Activated T-cell treated with anti-CD3 and anti-CD28 coated beads for 24 hours (primary cell): ENCODE data around the gene MRFAP1L1.
"Not testable (repeated sequence)": the region's sequence is repeated elsewhere in the genome, so short reads cannot be mapped to it uniquely, and the experiment has no call there.

Experiments
- DNase-seq: peaks from one replicate; pipeline ENCODE4 v3.0.0-alpha.2; 2020; ENCODE audit warnings: low read depth

MRFAP1L1 gene

DNA sequence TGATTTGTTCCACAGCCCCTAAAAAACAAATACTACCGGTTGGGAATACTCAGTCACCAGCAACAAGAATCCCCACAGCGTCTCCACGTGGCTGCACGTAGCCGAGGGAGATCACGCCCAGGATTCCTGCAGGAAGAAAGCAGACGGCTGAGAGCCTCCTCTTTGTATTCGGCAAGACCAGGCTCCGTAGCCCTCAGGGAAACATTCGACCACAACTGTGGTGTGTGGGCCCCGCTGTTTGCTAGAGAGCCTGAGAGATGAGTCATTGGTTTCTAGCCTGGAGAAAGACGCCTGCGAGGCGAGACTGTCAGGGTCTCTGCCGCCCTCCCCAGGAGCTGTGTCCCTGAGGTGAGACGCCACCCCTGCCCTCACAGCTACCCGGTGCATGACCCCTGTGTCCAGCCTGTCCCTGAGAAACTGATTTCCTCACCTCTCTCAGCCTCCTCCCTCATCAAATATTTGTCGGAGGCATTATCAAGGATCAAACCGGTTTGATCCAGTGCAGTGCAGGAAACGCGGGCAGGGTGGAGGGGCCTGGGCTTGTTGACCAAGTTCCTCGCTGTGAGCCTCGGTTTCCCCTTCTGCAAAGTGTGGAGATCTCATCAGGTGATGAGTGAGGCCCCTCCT, 20.7 kb downstream of the MRFAP1L1 start:
- DNase-seq, result peak; percentile 70

GRCh38 chr4:6687947-6688878, 21.5 kb downstream of the MRFAP1L1 start:
- no peak for DNase-seq

DNA sequence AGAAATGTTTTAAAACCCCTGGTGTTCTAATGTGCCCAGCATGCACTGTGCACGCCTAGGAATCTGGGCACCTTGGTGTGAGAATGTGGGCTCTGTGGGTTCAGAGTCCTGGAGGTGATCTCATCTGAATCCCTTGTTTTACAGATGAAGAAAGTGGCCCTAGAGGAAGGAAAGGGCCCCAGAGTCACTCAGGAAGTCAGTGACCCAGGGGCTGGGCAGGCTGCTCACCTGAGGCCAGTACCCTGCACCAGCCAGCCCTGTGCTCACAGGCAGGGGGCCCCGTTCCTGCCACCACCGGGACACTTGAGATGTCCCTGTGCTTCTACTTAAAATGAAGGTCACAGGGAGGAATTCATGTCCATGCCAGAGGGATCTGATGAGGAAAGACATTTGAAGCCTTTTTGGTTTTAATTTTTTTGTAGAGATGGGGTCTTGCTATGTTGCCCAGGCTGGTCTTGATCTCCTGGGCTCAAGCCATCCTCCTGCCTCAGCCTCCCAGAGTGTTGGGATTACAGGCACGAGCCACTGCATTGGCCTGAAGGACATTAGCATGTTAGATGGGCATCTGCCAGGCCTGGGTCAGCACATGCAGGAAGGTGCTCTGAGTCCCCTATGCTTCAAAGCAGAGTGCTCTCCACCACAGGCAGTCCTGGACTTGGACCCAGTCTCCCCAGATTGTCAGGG, 23.4 kb downstream of the MRFAP1L1 start:
- DNase-seq, result no peak

DNA sequence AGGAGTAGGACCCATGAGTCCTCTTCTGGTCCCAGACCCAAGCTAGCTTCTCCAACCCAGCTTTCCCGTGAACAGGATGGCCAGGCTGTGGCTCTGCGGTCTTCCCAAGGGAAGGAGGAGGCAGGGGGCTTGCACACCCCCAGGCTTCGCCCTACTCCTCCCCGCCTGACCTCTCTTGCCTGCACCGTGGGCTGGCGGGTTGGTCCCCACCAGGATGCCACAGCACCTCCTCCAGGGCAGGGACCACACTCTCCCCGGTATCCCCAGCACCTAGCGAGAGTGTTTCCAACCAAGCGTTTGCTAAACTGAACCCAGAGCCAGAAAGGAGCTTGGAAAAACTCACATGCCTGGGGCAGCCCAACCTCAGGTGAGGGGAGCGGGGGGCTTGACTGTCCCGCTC, 25.0 kb downstream of the MRFAP1L1 start:
- DNase-seq, result no peak

- no peak for DNase-seq
Observed at GRCh38 chr4:6682862-6683590, 26.6 kb downstream of the MRFAP1L1 start.

DNA sequence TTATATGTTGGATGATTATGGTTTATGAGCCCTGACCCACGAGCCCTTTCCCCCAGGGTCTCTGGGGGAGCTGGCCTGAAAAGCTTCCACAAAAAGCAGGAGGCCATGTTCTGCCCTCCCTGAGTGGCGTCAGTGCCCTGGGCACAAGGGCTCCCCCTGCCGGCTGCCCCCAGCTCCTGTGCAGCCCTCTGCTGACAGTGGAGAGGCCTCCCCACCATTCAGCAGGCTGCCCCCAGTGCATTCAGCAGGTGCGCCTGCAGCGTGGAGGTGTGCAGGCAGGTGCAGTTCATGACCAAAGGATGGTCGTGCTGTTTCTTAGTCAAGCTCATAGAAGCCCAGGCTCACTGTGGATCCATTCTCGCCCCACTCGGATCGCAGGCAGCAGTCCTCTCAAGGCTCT, 28.5 kb downstream of the MRFAP1L1 start:
- DNase-seq, result no peak

DNA sequence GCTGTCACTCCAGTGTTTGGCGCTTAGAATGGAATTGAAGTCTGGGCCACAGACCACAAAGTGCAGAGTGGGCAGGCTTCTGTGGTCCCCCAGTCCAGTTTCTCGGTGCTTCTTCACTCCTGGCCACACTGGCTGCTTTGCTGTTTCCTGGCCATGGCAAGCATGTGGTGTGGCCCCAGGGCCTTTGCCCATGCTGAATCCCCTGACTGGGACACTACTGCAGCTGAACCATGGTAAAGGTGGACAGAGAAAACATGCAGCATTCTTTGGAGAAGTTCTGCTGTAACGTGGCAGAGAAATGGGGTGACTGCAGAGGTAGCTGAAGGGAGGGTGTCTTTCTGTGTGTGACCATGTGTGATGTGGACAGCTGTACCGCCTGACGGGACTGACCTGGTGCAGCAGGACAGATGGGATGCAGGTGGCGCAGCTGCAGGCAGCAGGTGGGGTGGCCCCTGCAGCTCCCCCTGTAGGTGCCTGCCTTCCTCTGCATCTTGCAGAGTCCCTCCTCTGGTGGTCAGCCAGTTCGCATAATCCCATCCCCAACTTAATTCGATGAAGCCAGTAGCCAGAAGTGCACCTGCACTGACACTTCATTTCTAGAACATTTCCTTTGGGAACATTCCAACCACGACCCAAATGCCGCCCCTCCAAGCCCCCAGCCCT, 29.2 kb downstream of the MRFAP1L1 start:
- DNase-seq, result no peak

DNA sequence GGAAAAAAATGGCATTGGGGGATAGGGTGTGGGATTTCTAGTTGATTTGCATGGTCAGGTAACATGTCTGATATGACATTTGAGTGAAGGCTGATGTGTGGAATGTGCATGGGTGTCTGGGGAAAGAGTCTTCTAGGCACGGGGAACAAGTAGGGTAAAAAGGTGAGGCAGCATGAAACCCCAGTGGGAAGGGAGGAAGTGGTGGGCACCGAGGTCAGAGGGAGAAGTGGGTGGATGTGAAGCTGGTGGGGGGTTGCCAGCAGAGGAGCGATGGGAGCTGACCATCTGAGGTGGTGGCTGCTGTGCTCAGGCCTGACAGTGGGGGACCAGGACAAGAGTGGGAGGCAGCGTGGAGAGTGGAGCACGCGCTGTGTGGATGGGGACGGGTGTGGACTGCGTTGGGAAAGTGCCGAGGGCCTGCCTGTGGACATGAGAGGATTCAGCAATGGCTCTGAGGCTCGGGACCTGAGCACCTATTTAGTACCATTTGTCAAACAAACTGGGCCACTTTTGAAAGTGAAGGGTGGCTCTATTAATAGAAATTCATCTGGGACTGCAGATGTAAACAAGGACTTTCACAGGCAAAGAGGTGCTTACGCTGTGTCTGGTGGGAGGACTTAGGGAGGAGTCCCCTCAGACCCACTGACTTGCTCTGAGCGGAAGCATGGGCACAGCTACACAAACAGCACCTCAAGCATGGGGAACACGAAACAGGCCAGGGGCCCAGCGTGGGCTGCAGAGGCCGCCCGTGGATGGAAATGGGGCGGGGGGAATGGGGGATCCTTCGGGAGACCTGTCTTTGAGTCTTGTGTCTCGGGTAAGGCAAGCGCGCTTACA, 32.7 kb downstream of the MRFAP1L1 start:
- no peak for DNase-seq

- peak; percentile 55 for DNase-seq
Observed at GRCh38 chr4:6674500-6675149, 35.0 kb downstream of the MRFAP1L1 start.

GRCh38 chr4:6673660-6674499, 35.8 kb downstream of the MRFAP1L1 start:
- peak; percentile 91 for DNase-seq

DNA sequence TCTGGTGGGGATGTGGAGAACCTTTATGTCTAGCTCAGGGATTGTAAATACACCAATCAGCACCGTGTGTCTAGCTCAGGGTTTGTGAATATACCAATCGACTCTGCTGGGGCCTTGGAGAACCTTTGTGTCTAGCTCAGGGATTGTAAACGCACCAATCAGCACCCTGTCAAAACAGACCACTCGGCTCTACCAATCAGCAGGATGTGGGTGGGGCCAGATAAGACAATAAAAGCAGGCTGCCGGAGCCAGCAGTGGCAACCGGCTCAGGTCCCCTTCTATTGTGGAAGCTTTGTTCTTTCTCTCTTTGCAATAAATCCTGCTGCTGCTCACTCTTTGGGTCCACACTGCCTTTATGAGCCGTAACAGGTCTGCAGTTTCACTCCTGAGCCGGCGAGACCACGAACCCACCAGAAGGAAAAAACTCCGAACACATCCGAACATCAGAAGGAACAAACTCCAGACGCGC, 36.4 kb downstream of the MRFAP1L1 start:
- peak; percentile 40 for DNase-seq

- not testable (repeated sequence) for DNase-seq
Observed at GRCh38 chr4:6672541-6673190, 37.0 kb downstream of the MRFAP1L1 start.

DNA sequence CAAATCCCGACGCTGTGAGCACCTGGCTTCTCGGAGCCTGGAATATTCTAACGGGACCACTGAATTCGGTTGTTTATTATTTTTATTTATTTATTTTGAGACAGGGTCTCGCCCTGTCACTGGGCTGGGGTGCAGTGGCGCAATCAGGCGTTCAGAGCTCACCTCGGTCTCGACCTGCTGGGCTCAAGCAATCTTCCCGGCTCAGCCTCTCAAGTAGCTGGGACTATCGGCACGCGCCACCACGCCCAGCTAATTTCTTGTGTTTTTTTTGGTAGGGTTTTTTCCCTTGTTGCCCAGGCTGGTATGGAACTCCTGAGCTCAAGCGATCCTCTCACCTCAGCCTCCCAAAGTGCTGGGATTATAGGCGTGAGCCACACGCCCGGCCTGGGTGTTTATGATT, 37.5 kb downstream of the MRFAP1L1 start:
- no peak for DNase-seq

DNA sequence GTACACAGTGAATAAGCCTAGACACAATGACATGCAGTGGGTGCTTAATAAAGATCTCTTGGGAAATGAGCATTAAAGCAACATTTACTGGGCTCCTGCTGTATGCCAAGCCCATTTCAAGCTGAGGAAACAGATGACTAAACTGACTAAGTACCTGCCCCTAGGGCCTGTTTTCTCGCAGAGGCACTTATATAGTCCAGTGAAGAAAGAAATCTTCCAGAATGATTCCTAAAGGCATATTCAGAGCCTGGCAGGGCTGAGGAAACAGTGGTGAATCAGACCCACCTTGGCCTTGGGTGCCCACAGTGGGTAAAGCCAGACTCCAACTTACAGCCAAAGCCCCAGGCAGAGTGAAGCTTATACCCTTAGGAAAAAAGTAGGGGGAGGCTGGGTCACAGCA, 38.0 kb downstream of the MRFAP1L1 start:
- DNase-seq, result no peak

- DNase-seq, result no peak
Observed at GRCh38 chr4:6668391-6668790, 41.3 kb downstream of the MRFAP1L1 start.

- no peak for DNase-seq
Observed at GRCh38 chr4:6665320-6665654, 44.4 kb downstream of the MRFAP1L1 start.

DNA sequence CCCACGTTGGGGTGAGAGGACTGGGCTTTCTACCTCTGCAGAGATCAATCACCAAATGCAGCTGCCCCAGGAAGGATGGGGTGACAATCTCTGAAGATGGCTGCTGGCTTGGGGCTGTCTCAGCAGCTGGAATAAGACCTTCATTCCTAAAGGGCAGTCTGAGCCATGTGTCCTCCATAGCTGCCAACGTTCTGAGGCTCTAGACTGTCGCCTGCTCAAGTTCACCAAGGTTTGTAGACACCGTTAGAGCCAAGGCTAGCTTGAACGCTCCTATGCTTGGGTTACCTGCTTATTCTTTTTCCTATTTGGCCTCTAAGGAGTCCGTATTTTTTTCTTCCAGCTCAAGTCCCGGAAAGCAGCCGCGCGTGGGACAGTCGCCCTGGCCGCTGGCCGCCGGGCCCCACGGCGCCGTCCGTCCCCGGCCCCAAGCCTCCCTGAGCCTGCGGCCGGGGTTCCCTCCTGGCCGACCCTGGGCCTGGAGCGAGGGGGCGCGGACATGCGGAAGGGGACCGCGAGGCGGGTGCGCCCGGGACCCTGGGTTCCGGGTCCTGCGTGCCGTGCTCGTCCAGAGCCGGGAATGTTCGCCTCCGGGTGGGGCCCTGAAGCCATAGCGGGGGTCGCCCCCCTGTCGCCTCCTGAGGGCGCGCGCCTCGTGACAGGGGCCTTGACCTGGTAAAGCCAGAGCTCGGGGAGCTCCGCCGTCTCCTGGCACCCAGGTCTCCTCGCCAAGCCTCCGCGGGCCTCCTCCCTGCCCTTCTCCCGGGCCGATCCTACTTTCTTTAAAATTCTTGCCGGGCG, 45.9 kb downstream of the MRFAP1L1 start:
- DNase-seq, result no peak

- DNase-seq, result no peak
Observed at GRCh38 chr4:6662591-6662990, 47.1 kb downstream of the MRFAP1L1 start.
